Measurements from ENCODE around the gene MMADHC.

The MMADHC gene

GRCh38 chr2:149556452-149556851 lies 31.1 kb downstream of the MMADHC start:
- no peak for DNase-seq (ENCODE audit: low read depth)

- no peak for DNase-seq (ENCODE audit: low read depth)
Measured at GRCh38 chr2:149552830-149553229, 34.7 kb downstream of the MMADHC start.

DNA sequence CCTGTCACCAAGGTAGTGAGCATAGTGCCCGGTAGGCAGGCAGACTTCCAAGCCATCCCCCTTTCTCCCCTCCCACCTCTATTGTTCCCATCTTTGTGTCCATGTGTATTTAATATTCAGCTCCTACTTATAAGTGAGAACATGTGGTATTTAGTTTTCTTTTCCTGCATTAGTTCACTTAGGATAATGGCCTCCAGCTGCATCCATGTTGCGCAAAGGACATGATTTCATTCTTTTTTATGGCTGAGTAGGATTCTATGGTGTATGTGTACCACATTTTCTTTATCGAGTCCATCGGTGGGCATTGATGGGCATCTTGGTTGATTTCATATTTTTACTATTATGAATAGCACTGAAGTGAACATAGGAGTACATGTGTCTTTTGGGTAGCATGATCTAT lies 35.3 kb downstream of the MMADHC start:
- DNase-seq (ENCODE audit: low read depth): no peak

- no peak for DNase-seq (ENCODE audit: low read depth)
Measured at GRCh38 chr2:149544692-149545091, 42.9 kb downstream of the MMADHC start.

DNA sequence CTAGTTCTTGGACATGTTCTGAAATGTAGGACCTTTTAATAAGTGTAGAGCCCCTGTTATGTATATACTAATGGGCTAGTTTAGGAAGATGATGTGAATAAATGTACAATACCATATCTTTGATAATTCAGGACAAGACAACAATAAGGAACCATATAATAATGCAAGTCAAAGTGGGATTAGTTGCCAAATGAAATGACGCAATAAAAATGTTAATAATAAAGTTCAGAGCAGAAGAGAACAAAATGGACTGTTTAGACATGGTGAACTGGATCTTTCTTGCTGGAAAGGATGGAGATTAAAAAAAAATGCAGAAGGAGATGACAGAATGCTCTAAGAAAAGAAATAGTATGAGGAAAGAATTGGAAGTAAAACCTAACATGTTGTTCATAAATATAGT lies 43.7 kb downstream of the MMADHC start:
- DNase-seq (ENCODE audit: low read depth): no peak

- DNase-seq (ENCODE audit: low read depth): no peak
Measured at GRCh38 chr2:149540138-149540537, 47.4 kb downstream of the MMADHC start.

DNA sequence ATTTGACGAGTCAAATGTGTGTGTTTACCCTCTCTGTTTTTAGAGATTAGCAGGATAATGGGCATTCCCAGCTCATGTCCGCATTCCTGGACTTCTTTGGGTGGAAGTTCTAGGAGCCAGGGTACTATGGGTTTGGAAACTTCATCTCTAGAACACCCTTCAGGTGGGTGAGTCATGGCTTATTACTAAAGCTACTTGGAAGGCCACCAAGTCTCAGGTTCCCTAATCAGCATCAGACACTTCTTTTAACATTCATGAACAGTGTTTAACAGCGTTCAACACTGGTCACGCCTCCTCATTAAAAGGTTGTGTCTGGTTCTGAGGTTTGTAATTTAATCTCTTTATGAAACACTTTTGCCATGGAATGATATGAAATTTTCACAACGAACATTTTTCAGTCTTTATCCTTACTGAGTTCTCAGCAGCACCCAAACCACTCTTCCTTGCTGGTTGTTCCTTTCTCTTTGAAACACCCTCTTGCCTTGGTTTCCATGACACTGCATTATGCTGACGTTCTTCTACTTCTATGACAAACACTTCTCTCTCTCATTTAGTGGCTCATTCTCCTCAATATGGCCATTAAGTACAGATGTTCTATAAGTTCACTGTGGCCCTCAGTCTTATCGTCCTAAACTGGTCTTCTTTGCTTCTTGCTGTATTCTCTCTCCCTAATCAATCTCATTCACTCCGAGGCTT lies 49.3 kb downstream of the MMADHC start:
- peak; percentile 8 for DNase-seq (ENCODE audit: low read depth)

DNA sequence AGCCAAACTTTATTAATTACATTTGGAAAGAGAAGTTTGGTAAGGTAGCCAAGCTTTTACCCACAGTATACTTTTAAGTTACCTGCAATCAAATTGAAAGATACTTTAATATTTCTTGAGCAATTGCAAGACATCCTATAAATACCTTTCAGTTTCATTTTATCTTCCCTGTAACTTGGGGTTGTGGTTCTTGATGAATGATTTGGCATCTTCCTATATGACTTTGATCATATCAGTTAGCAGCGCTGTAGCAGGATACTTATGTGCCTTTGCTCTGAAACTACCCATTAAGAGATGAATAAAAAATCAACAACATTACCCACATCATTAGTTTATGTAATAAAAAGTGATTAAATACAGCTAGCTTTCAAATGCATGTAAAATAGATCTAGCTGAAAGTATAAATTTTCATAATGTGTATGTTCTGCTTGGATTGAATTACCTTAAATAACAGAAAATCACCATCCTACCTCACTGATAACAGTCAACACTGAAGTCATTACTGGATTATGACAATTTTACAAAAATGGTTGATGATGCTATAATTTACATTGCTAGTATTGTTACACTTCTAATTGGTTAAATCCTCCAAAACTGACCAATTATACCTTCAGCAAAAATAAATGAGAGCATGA lies 50.4 kb downstream of the MMADHC start:
- no peak for DNase-seq (ENCODE audit: low read depth)

- DNase-seq (ENCODE audit: low read depth): no peak
Measured at GRCh38 chr2:149536649-149537048, 50.9 kb downstream of the MMADHC start.

GRCh38 chr2:149534674-149535073 lies 52.9 kb downstream of the MMADHC start:
- no peak for DNase-seq (ENCODE audit: low read depth)

- DNase-seq (ENCODE audit: low read depth): no peak
Measured at GRCh38 chr2:149528983-149529382, 58.6 kb downstream of the MMADHC start.

DNA sequence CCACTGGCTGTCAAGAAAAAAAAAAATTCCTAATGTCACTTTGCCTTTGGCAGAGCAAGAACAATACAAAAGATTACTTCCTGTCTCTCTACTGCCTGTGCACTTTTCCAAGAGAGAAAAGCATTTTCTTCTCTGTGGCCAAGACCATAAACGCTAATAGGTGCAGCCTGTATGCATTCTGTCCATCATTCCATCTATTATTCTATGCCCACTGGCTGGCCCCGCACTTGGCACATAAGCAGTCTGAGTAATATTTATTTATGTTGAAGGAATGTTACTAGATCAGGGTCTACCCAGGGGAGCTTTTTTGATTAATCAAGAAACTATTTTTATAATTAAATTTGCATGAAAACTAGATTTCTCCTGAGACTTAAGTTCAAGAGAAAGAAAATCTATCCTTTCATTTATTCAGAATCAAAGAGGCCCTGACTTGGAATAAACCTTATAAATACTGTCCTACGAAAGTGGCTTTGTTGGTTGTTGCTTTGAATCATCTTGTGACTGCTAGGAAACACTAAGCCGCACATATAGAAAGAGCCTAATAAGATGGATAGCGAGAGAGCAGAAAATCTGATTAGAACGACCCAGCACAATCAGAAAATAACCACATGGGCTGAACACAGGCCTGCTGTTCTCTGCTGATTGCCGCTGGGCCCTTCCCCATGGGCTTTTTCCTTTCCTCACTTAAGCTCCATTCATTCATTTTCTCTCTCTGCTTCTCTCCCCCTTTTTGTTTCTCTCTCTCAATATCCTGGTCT lies 59.4 kb downstream of the MMADHC start:
- no peak for DNase-seq (ENCODE audit: low read depth)

DNA sequence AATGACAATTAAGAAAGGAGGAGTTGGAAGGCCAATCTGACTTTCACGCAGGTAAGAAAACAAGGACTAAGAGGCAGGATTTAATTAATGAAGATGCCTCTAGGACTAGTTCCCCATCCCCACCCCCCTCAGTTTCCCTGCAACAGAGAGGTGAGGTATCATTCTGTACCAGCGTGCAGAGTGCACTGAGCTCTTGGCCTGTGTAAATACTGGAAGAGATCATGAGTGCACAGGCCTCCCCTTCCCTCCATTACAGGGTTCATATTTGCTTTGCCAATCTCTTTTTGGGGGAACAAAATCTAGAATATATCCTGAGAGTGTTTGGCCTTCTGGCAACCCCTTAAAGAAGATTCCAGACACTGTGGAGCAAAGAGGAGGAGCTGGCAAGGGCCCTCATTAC lies 60.9 kb downstream of the MMADHC start:
- DNase-seq (ENCODE audit: low read depth): no peak

DNA sequence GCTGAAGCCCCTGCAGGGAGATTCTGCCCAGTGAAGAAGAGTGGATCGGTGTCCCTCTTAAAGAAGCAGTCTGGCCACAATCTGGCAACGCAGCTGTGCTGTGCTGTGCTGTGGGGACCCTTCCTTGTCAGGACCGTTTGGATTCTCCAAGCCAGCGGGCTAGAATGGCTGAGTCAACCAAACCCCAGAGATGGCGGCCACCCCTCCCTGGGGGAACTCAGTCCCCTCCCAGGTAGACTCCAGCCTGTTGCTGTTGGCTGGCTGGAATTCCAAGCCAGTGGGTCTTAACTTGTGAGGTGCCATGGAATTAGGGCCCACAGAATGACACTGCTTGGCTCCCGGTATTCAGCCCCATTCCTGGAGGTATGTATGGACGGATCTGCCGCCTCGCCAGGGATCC lies 62.3 kb downstream of the MMADHC start:
- no peak for DNase-seq (ENCODE audit: low read depth)

Measured in amniotic epithelial cell (primary cell).